ENCODE data around the gene RREB1. TPM values are rescaled to one million over a fixed set of nuclear protein-coding genes. Genes with fewer than 3 reads are reported as not detected.
A peak's percentile ranks its signal among the peaks of the same experiment; 100 is the strongest.

RREB1 gene
- total RNA-seq, 4 donors from 2014 or later = 56.2 to 102 (median 62.6) TPM

DNA sequence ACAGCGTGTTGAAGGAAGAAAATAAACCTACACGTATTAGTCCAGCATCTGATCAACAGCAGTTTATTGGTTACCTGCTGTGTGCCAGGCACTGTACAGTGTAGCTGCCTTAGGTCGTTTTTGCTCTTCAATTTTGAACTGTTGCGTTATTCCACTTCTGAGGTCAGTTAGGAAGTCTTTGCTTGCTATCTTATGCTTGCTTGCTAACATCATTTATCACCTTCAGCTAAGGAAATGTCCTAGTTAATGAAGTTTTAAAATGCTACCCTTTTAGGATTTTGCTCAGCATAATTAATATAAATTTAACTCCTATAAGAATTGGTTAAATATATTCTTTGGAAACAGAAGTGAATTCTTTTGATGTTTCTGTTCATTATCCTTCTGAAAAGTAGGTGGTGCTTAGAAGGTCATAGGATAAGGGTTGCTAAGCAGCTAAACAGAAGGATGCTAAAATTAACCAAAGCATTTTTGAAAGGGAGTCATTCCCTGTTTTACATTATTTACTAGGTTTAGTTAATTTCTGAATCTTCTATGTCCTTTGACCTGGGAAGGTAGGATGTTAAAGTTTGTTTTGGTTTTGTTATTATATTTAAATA lies 3.4 kb downstream of the RREB1 start:
- Histone ChIP-seq H3K4me1 (peaks cover 68% of the 10 kb centered on the region), H3K27ac (no peak overlapping the region), H3K9me3 (no peaks in the 10 kb centered on the region), H3K36me3 (no peaks in the 10 kb centered on the region), H3K4me3 (no peak overlapping the region), H3K27me3 (no peaks in the 10 kb centered on the region)
- no peak for TF ChIP-seq EP300 (IDR thresholded peaks at IDR 0.05)
- TF ChIP-seq, protein P1, sequence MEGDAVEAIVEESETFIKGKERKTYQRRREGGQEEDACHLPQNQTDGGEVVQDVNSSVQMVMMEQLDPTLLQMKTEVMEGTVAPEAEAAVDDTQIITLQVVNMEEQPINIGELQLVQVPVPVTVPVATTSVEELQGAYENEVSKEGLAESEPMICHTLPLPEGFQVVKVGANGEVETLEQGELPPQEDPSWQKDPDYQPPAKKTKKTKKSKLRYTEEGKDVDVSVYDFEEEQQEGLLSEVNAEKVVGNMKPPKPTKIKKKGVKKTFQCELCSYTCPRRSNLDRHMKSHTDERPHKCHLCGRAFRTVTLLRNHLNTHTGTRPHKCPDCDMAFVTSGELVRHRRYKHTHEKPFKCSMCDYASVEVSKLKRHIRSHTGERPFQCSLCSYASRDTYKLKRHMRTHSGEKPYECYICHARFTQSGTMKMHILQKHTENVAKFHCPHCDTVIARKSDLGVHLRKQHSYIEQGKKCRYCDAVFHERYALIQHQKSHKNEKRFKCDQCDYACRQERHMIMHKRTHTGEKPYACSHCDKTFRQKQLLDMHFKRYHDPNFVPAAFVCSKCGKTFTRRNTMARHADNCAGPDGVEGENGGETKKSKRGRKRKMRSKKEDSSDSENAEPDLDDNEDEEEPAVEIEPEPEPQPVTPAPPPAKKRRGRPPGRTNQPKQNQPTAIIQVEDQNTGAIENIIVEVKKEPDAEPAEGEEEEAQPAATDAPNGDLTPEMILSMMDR (IDR thresholded peaks at IDR 0.05) = no peak
- TF ChIP-seq POLR2AphosphoS5 (IDR thresholded peaks at IDR 0.05) = no peak
- TF ChIP-seq POLR2A (IDR thresholded peaks at IDR 0.05) = no peak
- 55% methylated on average over 4 of the region's 4 CpGs for WGBS
- no peak for DNase-seq (ENCODE audit: low spot score in 2 of 2)

DNA sequence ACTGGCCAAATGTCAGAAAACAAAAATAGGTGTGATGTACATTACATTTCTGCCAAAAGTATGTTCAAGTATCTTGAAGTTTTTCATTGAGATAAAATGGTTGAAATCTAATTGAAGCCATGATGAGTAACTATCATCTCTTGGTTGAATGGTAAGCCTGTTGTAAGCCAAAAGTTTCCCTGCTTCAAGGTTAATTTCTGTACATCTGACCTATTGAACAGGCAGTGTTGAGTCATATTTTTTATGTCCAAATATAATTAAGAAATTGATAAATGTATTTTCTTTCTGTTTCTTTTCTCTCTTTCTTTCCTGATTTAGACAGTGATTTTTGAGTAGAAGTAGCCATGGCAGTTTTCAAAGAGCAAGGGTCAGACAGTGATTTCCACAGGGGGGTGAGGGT lies 4.4 kb downstream of the RREB1 start:
- H3K9me3 ChIP-seq = no peaks in the 10 kb centered on the region
- no peak overlapping the region for H3K27ac ChIP-seq
- TF ChIP-seq POLR2AphosphoS5 (IDR thresholded peaks at IDR 0.05) (no peak), EP300 (IDR thresholded peaks at IDR 0.05) (no peak), POLR2A (IDR thresholded peaks at IDR 0.05) (no peak)
- TF ChIP-seq, protein P1 (IDR thresholded peaks at IDR 0.05) = no peak
- H3K4me3 ChIP-seq = no peak overlapping the region
- no peaks in the 10 kb centered on the region for H3K36me3 ChIP-seq
- H3K4me1 ChIP-seq = peaks cover 65% of the 10 kb centered on the region
- H3K27me3 ChIP-seq = no peaks in the 10 kb centered on the region
- no peak for DNase-seq (ENCODE audit: low spot score in 2 of 2)

DNA sequence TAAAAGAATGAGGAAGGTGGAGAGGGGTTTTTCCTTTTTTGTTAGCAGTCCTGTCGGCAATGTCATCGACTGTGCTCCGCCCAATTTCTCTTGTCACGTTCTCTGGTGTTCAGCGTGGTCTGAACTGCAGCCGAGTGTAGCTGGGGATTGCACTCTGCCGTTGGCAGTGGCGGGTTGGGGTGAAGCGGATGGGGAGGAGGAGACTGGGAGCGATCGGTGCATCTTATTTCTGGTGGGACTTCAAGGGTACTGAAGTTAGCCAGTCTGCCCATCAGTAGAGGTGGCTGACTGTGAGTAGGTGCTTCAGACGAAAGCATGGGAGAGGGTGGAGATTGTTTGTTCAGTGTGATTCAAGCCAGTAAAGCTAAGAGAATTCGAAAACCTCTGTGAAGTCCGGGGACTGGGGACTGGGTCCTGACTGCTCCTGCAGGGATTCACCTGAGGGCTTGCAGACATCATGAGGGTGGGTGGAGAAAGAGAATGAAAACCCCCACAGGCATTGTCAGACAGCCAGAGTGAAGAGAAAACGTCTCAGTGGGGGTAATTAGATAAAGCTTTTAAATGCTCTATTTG lies 5.1 kb downstream of the RREB1 start:
- DNase-seq (ENCODE audit: low spot score in 2 of 2) = no peak
- Histone ChIP-seq H3K27me3 (no peaks in the 10 kb centered on the region), H3K4me3 (no peak overlapping the region), H3K36me3 (no peaks in the 10 kb centered on the region), H3K4me1 (peaks cover 64% of the 10 kb centered on the region), H3K27ac (peak overlapping the region; percentile 0), H3K9me3 (no peaks in the 10 kb centered on the region)
- TF ChIP-seq POLR2AphosphoS5 (IDR thresholded peaks at IDR 0.05) (no peak), EP300 (IDR thresholded peaks at IDR 0.05) (no peak), POLR2A (IDR thresholded peaks at IDR 0.05) (no peak)
- TF ChIP-seq, protein P1 (IDR thresholded peaks at IDR 0.05) = no peak
- WGBS = 29% methylated on average over 15 of the region's 15 CpGs

DNA sequence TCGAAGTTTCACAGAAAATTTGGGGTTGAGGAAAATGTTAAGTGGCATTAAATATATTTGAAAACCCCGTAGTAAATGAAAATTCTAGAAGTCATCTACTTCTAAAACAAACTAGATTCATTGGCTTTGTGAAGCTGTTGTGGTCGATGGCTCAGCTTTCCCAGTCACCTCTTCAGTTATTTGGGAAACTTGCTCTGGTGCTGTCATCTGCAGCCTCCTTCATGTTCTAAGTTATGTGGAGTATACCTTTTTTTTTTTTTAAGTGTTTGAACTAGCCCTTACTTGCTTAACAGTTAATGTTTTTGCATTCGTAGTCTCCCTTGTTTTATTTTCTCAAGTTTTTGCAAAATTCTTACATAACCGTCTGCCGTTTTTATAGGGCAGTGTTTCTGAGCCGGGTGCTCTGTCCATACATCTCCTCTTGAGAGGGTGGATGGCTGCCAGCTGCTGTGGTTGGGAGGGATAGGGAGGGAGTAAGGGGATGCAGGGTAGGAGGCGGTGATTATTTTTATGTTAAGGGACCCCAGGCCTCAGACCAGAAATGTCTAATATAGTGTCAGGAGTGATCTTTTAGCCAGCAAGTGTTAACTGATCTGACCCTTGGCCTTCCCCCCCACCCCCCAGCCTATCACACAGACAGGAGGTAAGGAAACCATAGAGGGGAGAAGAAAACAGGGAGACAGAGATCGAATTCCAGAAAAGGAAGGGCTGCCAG lies 7.1 kb downstream of the RREB1 start:
- Histone ChIP-seq H3K4me1 (peaks cover 62% of the 10 kb centered on the region), H3K4me3 (no peak overlapping the region), H3K27me3 (no peaks in the 10 kb centered on the region), H3K36me3 (no peaks in the 10 kb centered on the region), H3K9me3 (no peaks in the 10 kb centered on the region), H3K27ac (peak overlapping the region; percentile 22)
- WGBS = 59% methylated on average over 9 of the region's 9 CpGs
- TF ChIP-seq, protein P1 (IDR thresholded peaks at IDR 0.05) = no peak
- TF ChIP-seq POLR2A (IDR thresholded peaks at IDR 0.05) (no peak), POLR2AphosphoS5 (IDR thresholded peaks at IDR 0.05) (no peak), EP300 (IDR thresholded peaks at IDR 0.05) (no peak)
- DNase-seq (ENCODE audit: low spot score in 2 of 2) = no peak

DNA sequence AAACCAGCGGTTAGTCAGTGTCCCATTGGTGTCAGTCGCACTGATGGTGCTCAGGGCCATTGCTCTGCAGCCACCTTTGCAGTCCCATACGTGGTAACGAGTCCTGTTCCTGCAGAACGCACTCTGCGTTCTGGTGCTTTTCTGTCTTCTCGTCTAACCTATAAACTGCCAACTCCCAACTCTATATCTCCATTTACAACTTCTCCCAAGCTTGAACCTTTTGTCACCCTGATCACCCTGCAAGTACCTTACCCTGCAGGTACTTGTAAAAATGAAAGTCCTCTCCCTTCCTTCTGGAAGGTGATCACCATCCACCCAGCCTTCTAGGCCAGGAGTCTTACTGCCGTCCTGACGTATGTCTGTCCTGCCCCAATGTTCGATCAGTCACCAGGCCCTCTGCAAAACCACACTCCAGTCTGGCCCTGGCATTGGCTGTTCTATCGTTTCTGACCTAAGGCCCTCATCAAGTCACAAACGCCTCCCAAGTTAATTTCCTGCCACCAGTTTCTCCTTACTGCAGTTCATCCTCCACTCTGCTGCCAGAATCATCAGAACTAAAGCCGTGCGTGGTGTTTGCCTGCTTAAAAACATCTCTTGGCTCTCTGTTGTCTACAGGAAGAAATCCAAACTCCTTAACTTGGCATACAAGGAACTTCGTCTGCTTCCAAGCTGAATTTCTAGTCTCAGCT lies 7.9 kb downstream of the RREB1 start:
- no peak for TF ChIP-seq POLR2AphosphoS5 (IDR thresholded peaks at IDR 0.05)
- TF ChIP-seq, protein P1 (IDR thresholded peaks at IDR 0.05) = no peak
- no peak for TF ChIP-seq EP300 (IDR thresholded peaks at IDR 0.05)
- no peak for TF ChIP-seq POLR2A (IDR thresholded peaks at IDR 0.05)
- 44% methylated on average over 15 of the region's 15 CpGs for WGBS
- Histone ChIP-seq H3K36me3 (no peaks in the 10 kb centered on the region), H3K9me3 (no peaks in the 10 kb centered on the region), H3K4me1 (peaks cover 54% of the 10 kb centered on the region), H3K27ac (peak overlapping the region; percentile 22), H3K4me3 (no peak overlapping the region), H3K27me3 (no peaks in the 10 kb centered on the region)
- DNase-seq (ENCODE audit: low spot score in 2 of 2) = no peak

All from suprapubic skin (tissue), 4 donors.